ENCODE data around the gene CDH5. TPM values are rescaled to one million over a fixed set of nuclear protein-coding genes. Genes with fewer than 3 reads are reported as not detected.
"Not testable (repeated sequence)": the region's sequence is repeated elsewhere in the genome, so short reads cannot be mapped to it uniquely, and the experiment has no call there.

Gene CDH5
- total and polyA plus RNA-seq, 2 donors: 44.0 to 55.8 TPM

DNA sequence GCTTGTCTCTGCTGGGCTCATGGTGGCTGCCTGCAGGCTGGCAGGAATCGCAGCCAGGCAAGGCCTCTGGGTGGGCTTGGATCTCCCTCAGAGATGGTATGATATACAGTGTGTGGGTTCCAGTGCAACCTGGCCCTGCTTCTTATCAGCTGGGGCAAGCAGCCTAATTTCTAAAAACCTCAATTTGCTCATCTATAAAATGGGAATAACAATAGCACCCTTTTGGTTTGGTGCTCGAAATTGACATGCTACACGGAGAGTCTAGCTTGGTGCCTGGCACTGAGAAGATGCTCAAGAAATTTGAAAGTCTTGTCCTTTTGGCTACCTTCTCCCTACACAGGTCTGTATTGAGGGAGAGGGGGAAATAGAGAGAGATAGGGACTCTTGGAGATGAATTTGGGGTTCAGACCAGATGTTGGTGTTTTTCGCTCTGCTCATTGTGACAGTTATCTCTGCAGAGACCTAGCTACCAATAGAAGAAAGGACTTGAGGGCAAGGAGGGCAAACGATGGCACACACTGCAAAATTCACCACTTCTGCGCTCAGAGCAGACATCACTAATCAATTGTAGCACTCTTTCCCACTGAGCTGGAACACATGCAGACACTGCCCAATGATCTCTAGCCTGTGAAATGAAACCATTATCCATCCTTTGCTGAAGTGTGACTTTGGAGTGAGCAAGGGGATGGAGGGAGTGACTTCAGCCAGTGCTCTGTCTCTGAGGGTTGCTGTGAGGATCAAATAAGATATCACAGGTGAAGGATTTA, 76.2 kb downstream of the CDH5 start:
- no peaks in the 10 kb centered on the region for H3K36me3 ChIP-seq (ENCODE audit: insufficient read depth)
- 75% methylated on average over 6 of the region's 6 CpGs for WGBS
- H3K27ac ChIP-seq (ENCODE audit: low read depth): no peak overlapping the region
- no peak overlapping the region for H3K4me3 ChIP-seq (ENCODE audit: low read depth, low read length)
- H3K4me1 ChIP-seq (ENCODE audit: insufficient read depth): no peaks in the 10 kb centered on the region
- DNase-seq (ENCODE audit: extremely low spot score): no peak

DNA sequence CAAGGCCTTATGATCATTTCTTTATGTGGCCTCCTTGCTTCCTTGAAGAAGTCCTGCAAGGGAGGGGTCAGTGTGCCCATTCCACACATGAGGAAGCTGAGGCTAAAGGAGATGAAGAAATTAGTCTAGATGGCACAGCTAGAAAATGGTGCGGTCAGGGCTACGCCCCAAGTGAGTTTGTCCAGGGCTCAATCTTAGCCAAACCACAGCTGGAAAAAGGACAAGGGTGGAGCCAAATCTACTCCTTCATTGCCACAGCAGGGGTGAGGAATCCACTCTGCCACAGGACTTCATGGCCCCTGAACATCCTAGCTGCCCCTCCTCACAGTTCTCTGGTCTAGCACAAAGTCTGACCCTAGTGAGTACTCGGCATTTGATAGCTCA, 76.8 kb downstream of the CDH5 start:
- Histone ChIP-seq H3K36me3 (ENCODE audit: insufficient read depth) (no peaks in the 10 kb centered on the region), H3K4me3 (ENCODE audit: low read depth, low read length) (no peak overlapping the region), H3K4me1 (ENCODE audit: insufficient read depth) (no peaks in the 10 kb centered on the region), H3K27ac (ENCODE audit: low read depth) (no peak overlapping the region)
- WGBS: 90% methylated on average over 3 of the region's 3 CpGs
- no peak for DNase-seq (ENCODE audit: extremely low spot score)

DNA sequence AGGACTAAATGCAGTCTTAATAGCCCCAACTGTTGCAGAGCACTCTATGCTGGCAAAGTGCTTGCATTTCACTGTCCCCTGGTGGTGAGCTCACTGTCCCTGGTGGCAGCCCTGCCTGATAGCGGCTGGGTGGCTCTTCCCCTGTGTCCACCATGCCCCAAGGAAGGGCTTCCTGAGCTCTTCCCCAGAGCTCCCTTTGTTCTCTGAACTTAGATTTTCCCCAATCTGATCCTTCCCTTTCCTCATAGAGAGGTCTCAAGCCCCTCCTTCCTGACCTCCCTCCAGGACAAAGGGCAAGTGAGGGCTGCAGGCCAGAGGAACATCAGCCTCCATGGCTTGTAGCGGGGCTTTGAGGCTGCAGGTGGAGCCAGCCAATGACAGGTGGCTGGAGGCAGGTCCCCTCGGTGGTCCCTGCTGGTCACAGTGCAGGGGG, 77.6 kb downstream of the CDH5 start:
- WGBS: 68% methylated on average over 3 of the region's 3 CpGs
- H3K36me3 ChIP-seq (ENCODE audit: insufficient read depth): no peaks in the 10 kb centered on the region
- H3K4me3 ChIP-seq (ENCODE audit: low read depth, low read length): no peak overlapping the region
- H3K27ac ChIP-seq (ENCODE audit: low read depth): no peak overlapping the region
- H3K4me1 ChIP-seq (ENCODE audit: insufficient read depth): no peaks in the 10 kb centered on the region
- DNase-seq (ENCODE audit: extremely low spot score): no peak

DNA sequence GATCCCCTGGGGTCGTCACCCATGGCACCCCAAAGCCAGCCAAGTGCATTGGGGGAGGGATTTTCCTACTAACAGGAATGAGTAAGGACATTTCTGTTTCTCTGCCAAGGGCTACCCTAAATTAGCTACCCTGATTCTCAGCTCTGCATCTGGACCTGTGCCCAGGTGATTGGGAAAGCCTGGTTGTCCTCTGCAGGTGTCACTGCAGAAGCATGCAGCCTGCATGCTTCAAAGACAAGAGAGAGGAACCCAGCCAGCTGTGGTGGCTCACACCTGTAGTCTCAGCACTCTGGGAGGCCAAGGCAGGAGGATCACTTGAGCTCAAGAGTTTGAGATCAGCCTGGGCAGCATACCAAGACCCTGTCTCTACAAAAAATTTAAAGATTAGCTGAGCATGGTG, 80.2 kb downstream of the CDH5 start:
- H3K36me3 ChIP-seq (ENCODE audit: insufficient read depth): no peaks in the 10 kb centered on the region

DNA sequence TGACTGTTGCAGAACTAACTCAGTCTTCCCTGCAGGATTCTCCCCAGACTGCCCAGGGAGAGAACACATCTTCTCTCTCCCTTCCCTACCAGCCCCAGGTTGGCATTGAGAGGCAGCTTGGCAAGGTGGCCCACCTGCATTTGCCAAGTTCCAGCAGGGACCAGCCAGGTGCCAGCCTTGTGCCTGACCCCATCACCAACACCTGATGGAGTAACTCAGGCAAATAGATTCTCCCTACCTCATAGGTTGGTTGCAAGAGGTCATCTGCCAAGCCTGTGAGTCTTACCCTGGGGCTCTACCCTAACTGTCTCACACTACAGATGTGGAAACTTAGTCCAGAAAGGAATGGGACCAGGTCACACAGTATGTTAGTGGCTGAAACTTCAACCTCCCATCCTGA, 81.0 kb downstream of the CDH5 start:
- H3K4me3 ChIP-seq (ENCODE audit: low read depth, low read length): no peak overlapping the region
- no peak overlapping the region for H3K27ac ChIP-seq (ENCODE audit: low read depth)
- no peaks in the 10 kb centered on the region for H3K4me1 ChIP-seq (ENCODE audit: insufficient read depth)
- no peaks in the 10 kb centered on the region for H3K36me3 ChIP-seq (ENCODE audit: insufficient read depth)
- DNase-seq (ENCODE audit: extremely low spot score): no peak

More for the DNA sequence above, 80.2 kb downstream of the CDH5 start:
- 89% methylated on average over 1 of the region's 1 CpG for WGBS
- H3K4me3 ChIP-seq (ENCODE audit: low read depth, low read length): no peak overlapping the region
- no peaks in the 10 kb centered on the region for H3K4me1 ChIP-seq (ENCODE audit: insufficient read depth)
- DNase-seq (ENCODE audit: extremely low spot score): no peak
- no peak overlapping the region for H3K27ac ChIP-seq (ENCODE audit: low read depth)

DNA sequence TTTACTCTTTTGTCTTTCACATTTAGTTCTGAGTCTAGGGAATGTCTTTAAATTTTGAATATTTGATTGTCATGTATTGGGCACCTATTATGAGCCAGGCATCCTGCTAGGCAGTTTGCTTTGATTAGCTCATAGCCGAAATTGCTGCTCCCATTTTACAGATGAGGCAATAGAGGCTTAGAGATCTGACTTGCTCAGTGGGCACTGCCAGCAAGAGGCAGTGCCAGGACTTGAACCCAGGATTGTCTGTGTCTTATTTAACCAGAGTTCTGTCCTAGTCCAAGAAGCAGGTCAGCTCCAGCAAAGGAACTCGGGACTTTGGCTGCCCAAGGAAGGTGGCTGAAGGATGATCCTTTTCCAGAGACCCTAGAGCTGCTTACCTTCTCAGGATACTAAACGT, 85.1 kb downstream of the CDH5 start:
- Histone ChIP-seq H3K27ac (ENCODE audit: low read depth) (no peak overlapping the region), H3K36me3 (ENCODE audit: insufficient read depth) (no peaks in the 10 kb centered on the region), H3K4me3 (ENCODE audit: low read depth, low read length) (no peak overlapping the region), H3K4me1 (ENCODE audit: insufficient read depth) (no peaks in the 10 kb centered on the region)
- WGBS: 88% methylated on average over 3 of the region's 3 CpGs
- DNase-seq (ENCODE audit: extremely low spot score): no peak

DNA sequence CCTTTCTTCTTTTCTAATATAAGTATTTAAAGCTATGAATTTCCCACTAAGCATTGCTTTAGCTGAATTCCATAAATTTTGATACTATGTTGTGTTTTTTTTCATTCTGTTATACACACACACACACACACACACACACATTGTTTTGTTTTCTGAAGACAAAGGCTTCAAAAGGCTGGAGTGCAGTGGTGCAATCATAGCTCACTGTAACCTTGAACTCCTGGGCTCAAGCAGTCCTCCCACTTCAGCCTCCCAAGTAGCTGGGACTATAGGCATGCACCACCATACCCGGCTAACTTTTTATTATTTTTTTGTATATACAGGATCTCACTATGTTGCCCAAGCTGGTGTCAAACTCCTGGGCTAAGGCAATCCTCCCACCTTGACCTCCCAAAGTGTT, 86.7 kb downstream of the CDH5 start:
- not testable (repeated sequence) for H3K4me3 ChIP-seq (ENCODE audit: low read depth, low read length); DNase-seq (ENCODE audit: extremely low spot score); H3K36me3 ChIP-seq (ENCODE audit: insufficient read depth); H3K27ac ChIP-seq (ENCODE audit: low read depth); H3K4me1 ChIP-seq (ENCODE audit: insufficient read depth)
- 95% methylated on average over 1 of the region's 1 CpG for WGBS

Other genes starting within 250 kb of the CDH5 start
- 0.85 TPM for gene BEAN1, start 60.6 kb downstream of the CDH5 start, total RNA-seq
- gene BEAN1, start 60.6 kb downstream of the CDH5 start, polyA plus RNA-seq: 1.0 TPM
- gene TK2, start 183.4 kb downstream of the CDH5 start, total RNA-seq: 23.6 TPM
- gene TK2, start 183.4 kb downstream of the CDH5 start, polyA plus RNA-seq: 20.3 TPM
- gene CKLF, start 185.9 kb downstream of the CDH5 start, total RNA-seq: 54.7 TPM
- 54.9 TPM for gene CKLF, start 185.9 kb downstream of the CDH5 start, polyA plus RNA-seq
- gene CMTM1, start 199.7 kb downstream of the CDH5 start, total RNA-seq: 3.1 TPM
- gene CMTM1, start 199.7 kb downstream of the CDH5 start, polyA plus RNA-seq: 1.1 TPM
- not detected for gene CMTM2, start 212.8 kb downstream of the CDH5 start, total RNA-seq
- not detected for gene CMTM2, start 212.8 kb downstream of the CDH5 start, polyA plus RNA-seq
- 29.2 TPM for gene CMTM3, start 238.0 kb downstream of the CDH5 start, total RNA-seq
- gene CMTM3, start 238.0 kb downstream of the CDH5 start, polyA plus RNA-seq: 33.4 TPM

Measured in urinary bladder (tissue), 4 donors.